Neural crest cell (in vitro differentiated cells): ENCODE measurements around the gene PCNT. TPM values are rescaled to one million over a fixed set of nuclear protein-coding genes. Genes with fewer than 3 reads are reported as not detected.
"Not testable (repeated sequence)": the region's sequence is repeated elsewhere in the genome, so short reads cannot be mapped to it uniquely, and the experiment has no call there.

Experiments
- DNase-seq: peaks from one replicate; pipeline ENCODE4 v3.0.0; 2021; ENCODE audit warnings: low read depth, mixed read lengths, low spot score
- H3K27ac Mint-ChIP-seq: one replicate; pipeline ENCODE4 v1.8.0; 2021; ENCODE audit warnings: mild to moderate bottlenecking, mixed read lengths; ENCODE audit not compliant: unreplicated experiment
- H3K27me3 Mint-ChIP-seq: 2 replicates; pipeline ENCODE4 v1.8.0; 2021; ENCODE audit warnings: low read depth, mild to moderate bottlenecking, mixed read lengths
- H3K36me3 Mint-ChIP-seq: 2 replicates; pipeline ENCODE4 v1.8.0; 2021; ENCODE audit warnings: low read depth, mild to moderate bottlenecking, mixed read lengths
- H3K4me1 Mint-ChIP-seq: 2 replicates; pipeline ENCODE4 v1.8.0; 2021; ENCODE audit warnings: mixed read lengths
- H3K4me3 Mint-ChIP-seq: one replicate; pipeline ENCODE4 v1.8.0; 2021; ENCODE audit warnings: mild to moderate bottlenecking, mixed read lengths
- H3K9me3 Mint-ChIP-seq: 2 replicates; pipeline ENCODE4 v1.8.0; 2021; ENCODE audit warnings: mixed read lengths
- total RNA-seq: library from RNA; stranded (reverse); gene quantifications from 2 replicates; pipeline ENCODE4 v1.2.1, GENCODE V29; 2021
- TF ChIP-seq, protein P1 (sequence below): fragments of 200-600 bp; sonication (generic); conservative IDR thresholded peaks from 2 replicates; pipeline ENCODE4 v1.5.0; 2021; ENCODE audit warnings: antibody characterized with exemption, mild to moderate bottlenecking

Gene PCNT
- total RNA-seq, 1 donor from 2014 or later, result 60.4 TPM

GRCh38 chr21:46442938-46443337 is 119.0 kb downstream of the PCNT start:
- peaks cover 4% of the 10 kb centered on the region for H3K9me3 Mint-ChIP-seq
- no peak for DNase-seq
- peak overlapping the region; percentile 71 for H3K27ac Mint-ChIP-seq
- H3K4me3 Mint-ChIP-seq, result no peak overlapping the region
- H3K4me1 Mint-ChIP-seq, result no peaks in the 10 kb centered on the region
- H3K36me3 Mint-ChIP-seq, result peaks cover 33% of the 10 kb centered on the region
- H3K27me3 Mint-ChIP-seq, result no peaks in the 10 kb centered on the region
- TF ChIP-seq, protein P1, sequence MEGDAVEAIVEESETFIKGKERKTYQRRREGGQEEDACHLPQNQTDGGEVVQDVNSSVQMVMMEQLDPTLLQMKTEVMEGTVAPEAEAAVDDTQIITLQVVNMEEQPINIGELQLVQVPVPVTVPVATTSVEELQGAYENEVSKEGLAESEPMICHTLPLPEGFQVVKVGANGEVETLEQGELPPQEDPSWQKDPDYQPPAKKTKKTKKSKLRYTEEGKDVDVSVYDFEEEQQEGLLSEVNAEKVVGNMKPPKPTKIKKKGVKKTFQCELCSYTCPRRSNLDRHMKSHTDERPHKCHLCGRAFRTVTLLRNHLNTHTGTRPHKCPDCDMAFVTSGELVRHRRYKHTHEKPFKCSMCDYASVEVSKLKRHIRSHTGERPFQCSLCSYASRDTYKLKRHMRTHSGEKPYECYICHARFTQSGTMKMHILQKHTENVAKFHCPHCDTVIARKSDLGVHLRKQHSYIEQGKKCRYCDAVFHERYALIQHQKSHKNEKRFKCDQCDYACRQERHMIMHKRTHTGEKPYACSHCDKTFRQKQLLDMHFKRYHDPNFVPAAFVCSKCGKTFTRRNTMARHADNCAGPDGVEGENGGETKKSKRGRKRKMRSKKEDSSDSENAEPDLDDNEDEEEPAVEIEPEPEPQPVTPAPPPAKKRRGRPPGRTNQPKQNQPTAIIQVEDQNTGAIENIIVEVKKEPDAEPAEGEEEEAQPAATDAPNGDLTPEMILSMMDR, result no peak

- Mint-ChIP-seq H3K27ac (no peak overlapping the region), H3K36me3 (peaks cover 38% of the 10 kb centered on the region), H3K4me1 (peaks cover 4% of the 10 kb centered on the region), H3K27me3 (no peaks in the 10 kb centered on the region), H3K4me3 (no peak overlapping the region), H3K9me3 (peaks cover 9% of the 10 kb centered on the region)
- DNase-seq, result no peak
- TF ChIP-seq, protein P1, result no peak
Observed at GRCh38 chr21:46443910-46444309, 120.0 kb downstream of the PCNT start.

DNA sequence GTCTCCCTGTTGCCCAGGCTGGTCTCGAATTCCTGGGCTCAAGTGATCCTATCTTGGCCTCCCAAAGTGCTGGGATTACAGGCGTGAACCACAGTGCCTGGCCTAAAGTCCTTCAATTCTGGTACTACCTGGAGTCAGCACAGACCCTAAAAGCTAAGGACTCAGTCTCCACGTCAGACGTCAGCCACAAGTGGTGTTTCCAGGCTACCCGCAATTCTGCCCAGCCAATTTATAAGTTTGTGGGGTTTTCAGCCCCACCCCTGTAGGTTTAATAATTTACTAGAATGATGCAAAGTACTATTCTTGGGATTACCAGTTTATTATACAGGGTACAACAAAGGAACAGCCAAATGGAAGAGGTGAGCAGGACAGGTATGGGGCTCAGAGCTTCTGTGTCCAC is 124.2 kb downstream of the PCNT start:
- Mint-ChIP-seq H3K9me3 (peaks cover 12% of the 10 kb centered on the region), H3K36me3 (peaks cover 50% of the 10 kb centered on the region), H3K4me3 (peak overlapping the region; percentile 10), H3K27me3 (no peaks in the 10 kb centered on the region), H3K4me1 (peaks cover 4% of the 10 kb centered on the region), H3K27ac (no peak overlapping the region)
- DNase-seq, result no peak
- TF ChIP-seq, protein P1, result no peak

DNA sequence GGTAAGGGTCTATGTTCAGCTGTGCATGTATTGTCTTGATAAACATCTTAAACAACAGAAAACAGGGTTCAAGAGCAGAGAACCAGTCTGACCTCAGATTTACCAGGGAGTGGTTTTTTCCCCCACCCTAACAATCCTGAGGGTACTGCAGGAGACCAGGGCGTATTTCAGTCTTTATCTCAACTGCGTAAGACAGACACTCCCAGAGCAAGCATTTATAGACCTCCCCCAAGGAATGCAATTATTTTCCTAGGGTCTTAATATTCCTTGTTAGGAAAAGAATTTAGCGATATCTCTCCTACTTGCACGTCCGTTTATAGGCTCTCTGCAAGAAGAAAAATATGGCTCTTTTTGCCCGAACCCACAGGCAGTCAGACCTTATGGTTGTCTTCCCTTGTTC is 124.9 kb downstream of the PCNT start:
- not testable (repeated sequence) for H3K4me3 Mint-ChIP-seq, H3K27me3 Mint-ChIP-seq, DNase-seq, H3K27ac Mint-ChIP-seq, H3K4me1 Mint-ChIP-seq
- peaks cover 52% of the 10 kb centered on the region for H3K36me3 Mint-ChIP-seq
- H3K9me3 Mint-ChIP-seq, result peaks cover 12% of the 10 kb centered on the region

GRCh38 chr21:46452710-46453109 is 128.8 kb downstream of the PCNT start:
- Mint-ChIP-seq H3K36me3 (peaks cover 40% of the 10 kb centered on the region), H3K9me3 (peaks cover 8% of the 10 kb centered on the region), H3K4me3 (peak overlapping the region; percentile 11), H3K27me3 (no peaks in the 10 kb centered on the region), H3K4me1 (peaks cover 28% of the 10 kb centered on the region), H3K27ac (no peak overlapping the region)
- DNase-seq, result no peak
- TF ChIP-seq, protein P1, result no peak

DNA sequence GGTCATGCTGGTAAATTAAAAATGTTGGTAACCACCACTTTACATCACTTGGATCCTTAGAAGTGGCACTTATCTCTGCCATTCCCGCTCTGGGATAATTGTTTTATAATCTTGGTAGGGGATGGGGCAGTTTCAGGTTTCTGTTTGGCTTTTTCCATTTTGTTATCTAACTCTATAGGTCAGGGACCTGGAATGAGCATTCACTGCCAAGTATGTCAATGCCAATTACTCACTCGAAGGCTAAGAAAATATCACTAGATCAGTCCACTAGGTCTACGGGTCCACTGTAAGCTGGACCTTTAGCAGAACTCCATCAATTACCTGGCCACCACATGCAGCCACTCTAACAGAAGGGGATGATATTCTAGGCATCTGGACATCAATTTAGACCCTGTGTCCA is 130.2 kb downstream of the PCNT start:
- no peaks in the 10 kb centered on the region for H3K27me3 Mint-ChIP-seq

More for the DNA sequence above, 130.2 kb downstream of the PCNT start:
- H3K9me3 Mint-ChIP-seq, result peaks cover 4% of the 10 kb centered on the region
- peak overlapping the region; percentile 41 for H3K4me3 Mint-ChIP-seq
- TF ChIP-seq, protein P1, result no peak
- peaks cover 30% of the 10 kb centered on the region for H3K36me3 Mint-ChIP-seq
- peaks cover 28% of the 10 kb centered on the region for H3K4me1 Mint-ChIP-seq
- no peak overlapping the region for H3K27ac Mint-ChIP-seq
- DNase-seq, result no peak
